OCI-LY3 (cell line): Measurements from ENCODE around the gene CEACAM8.

Experiments used
- EZH2phosphoT487 ChIP-seq: fragments of 200-600 bp; shearing (Covaris generic); IDR thresholded peaks from 2 replicates; pipeline ENCODE4 v1.6.1; 2018; ENCODE audit warnings: antibody characterized with exemption, mixed run types, low read depth
- TF ChIP-seq, protein P1 (sequence below): fragments of 200-600, 300-600 bp; sonication (generic); IDR thresholded peaks from 2 replicates; pipeline ENCODE4 v1.5.1; 2014; ENCODE audit warnings: antibody characterized with exemption, low read length, low read depth

DNA sequence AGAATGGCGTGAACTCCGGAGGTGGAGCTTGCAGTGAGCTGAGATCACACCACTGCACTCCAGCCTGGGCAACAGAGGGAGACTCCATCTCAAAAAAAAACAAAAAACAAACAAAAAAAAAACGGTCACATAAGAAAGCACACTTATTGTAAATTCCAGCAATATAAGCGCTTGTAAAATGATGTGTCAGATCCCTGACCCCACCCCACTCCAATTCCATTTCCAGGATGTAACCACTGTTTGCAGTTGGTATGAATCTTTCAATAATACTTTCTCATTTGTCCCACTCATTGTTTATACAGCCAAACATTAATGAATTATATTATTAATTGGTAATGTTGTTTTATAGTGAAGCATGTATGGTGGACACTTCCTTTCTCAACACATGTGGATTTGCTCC lies 50.6 kb downstream of the CEACAM8 start:
- TF ChIP-seq, protein P1, sequence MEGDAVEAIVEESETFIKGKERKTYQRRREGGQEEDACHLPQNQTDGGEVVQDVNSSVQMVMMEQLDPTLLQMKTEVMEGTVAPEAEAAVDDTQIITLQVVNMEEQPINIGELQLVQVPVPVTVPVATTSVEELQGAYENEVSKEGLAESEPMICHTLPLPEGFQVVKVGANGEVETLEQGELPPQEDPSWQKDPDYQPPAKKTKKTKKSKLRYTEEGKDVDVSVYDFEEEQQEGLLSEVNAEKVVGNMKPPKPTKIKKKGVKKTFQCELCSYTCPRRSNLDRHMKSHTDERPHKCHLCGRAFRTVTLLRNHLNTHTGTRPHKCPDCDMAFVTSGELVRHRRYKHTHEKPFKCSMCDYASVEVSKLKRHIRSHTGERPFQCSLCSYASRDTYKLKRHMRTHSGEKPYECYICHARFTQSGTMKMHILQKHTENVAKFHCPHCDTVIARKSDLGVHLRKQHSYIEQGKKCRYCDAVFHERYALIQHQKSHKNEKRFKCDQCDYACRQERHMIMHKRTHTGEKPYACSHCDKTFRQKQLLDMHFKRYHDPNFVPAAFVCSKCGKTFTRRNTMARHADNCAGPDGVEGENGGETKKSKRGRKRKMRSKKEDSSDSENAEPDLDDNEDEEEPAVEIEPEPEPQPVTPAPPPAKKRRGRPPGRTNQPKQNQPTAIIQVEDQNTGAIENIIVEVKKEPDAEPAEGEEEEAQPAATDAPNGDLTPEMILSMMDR: no peak
- no peak for TF ChIP-seq EZH2phosphoT487
